GM21367 (cell line): ENCODE measurements around the gene DTNB.

Experiments
- ATAC-seq: cut with Tn5 transposase; IDR thresholded peaks from one replicate; pipeline ENCODE4 v1.9.1; 2021; ENCODE audit not compliant: unreplicated experiment

Gene DTNB

DNA sequence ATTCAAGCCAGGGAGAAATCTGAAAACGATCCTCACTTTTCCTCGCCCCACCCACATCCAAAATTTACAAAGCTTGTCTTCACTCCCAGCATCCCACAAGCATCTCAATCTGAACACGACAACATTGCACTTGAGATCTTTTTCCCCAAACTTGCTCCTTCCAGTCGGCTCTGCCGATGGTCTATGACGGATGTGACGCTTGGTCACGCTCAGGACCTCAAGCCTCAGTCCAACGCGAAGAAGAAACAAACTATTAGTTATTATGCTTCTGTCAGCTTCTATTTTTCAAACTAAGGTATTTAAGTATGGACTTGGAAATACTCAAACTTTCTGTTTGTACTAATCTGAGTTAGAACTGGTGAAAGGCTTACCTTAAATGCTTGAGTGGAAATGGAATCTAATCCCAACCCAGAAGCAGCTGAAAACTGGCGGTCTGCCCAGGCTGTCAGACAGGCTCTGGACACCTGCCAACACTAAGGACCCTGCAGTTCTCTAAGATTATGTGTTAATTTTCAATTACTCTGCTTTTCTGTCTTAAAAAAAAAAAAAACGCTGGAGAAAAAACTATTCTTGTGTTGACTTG lies 199.5 kb downstream of the DTNB start:
- no peak for ATAC-seq

DNA sequence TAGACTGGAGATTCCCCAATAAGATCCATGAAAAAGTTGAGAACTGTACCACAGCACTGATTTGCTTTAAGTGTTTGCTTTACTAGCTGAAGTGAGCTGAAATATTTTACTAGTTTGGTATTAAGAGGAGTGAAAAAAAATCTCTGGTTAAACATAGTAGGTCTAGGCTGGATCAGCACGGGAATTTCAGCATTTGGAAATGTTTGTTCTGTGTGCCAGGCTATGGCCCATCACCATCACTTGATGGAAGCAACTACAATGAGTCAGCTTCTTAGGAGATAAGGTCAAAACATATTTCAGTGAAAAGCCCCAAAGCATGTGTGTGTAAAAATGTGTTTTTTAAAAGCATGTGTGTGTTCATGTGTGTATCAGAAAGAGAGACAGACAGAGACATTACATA lies 200.2 kb downstream of the DTNB start:
- ATAC-seq, result no peak

DNA sequence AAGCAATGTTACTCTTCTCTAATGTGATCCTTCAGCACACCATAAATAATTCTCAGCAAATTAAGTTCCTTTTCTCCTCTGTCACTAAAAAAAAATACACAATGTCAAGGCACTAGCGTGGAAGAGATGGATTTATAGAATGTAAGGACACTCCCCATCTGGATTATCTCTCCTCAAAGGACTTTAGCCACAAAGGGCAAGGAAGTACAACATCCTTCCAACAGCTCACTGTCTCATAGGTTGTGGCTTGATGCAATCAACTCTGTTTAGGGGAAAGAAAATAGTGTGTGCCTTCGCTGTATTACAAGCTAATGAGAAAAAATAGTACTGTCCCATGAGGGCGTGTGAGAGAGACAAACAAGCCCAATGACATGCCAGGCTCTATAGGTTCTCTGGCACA lies 202.6 kb downstream of the DTNB start:
- ATAC-seq, result no peak

DNA sequence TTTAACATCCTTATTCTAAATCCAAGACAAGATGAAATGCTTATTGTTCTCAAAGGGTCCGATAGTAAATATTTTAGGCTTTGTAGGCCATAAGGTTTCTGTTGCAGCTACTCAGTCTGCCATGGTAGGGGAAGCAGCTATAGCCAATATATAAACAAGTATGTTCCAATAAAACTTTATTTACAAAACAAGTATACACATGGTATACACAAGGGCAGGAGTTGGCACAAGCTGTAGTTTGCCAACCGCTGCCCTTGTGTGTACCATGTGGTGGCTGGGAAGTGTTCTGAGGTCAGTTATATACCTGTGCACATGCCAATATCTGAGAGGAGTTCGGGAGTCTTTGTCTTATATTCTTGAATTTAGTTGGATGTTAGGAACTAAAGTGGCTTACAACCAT lies 205.6 kb downstream of the DTNB start:
- ATAC-seq, result no peak

DNA sequence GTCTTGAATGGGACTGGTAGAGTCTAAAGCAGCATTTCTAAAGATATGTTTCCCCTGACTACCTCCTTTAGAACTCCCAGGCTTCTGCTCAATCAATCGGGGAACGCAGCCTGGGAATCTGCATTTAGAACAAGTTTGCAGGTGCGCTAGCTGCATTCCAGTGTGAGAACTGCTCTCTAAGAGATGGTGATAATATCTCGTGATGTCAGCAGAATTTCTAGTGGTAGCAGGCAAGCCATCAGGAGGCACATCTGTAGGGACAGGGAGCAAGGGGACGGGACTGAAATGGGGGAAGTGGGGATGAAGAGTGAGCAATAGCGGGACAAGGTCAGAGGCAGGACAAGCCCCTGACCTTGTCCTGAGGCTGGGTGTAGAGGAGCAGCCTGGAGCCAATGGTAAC lies 211.4 kb downstream of the DTNB start:
- no peak for ATAC-seq

DNA sequence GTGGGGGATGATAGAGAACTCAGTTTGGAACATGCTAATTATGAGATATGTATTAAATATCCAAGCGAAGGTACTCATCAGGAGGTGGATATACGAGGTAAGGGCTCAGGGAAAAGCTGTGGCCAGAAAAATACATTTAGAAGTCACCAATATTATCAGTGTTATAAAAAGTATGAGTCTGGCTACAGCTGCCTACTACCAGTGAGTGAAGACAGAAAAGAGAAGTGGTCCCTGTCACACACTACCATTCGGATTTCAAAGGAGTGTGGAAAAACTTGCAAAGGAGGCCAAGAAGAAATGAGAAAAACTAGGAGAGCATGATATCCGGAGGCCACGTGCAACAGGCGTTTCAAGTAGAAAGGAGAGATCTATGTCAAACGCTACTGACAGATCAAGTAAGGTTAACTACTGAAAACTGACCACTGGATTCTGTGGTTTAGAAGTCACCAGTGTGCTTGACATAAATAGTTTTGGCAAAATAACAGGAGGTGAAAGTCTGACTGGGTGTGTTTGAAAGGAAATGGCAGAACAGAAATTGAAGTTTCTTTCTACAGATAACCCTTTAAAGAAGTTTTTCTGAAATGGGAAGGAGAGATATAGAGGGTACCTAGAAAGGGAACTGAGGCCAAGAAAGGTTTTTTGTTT lies 213.0 kb downstream of the DTNB start:
- no peak for ATAC-seq

DNA sequence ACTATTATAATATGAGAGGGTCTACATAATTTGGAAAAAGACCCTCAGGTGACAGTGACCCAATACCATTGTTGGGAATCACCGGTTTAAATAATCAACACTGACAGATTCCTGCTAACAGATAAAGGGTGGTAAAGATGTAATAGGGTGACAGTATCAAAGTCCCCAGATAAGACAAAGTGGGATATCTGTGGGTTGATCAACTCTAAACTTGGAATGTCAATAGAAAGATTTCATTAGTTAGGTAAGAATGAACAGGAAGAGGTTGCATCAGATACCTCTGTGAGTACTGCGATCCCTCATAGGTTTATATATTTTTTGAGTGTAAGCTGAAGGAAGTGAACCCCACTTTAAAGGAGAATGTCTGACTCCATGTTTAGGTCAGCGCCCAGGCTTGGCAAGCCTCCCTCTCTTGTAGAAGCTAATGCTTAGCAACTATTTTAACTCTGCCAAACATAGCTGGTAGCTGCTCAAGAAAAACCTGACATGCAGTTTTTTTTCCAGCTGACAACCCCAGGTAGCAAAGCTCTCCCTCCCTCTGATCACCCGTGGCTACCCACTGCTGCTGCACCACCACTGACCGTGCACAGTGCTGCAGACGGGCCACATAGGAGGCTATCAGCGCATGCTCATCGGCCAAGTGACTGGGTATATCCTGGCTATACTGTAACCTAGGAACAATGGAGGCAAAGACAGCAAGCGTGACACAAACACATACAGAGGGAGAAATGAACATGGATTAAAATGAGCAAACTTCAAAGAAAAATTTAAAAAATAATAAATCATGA lies 218.4 kb downstream of the DTNB start:
- no peak for ATAC-seq

DNA sequence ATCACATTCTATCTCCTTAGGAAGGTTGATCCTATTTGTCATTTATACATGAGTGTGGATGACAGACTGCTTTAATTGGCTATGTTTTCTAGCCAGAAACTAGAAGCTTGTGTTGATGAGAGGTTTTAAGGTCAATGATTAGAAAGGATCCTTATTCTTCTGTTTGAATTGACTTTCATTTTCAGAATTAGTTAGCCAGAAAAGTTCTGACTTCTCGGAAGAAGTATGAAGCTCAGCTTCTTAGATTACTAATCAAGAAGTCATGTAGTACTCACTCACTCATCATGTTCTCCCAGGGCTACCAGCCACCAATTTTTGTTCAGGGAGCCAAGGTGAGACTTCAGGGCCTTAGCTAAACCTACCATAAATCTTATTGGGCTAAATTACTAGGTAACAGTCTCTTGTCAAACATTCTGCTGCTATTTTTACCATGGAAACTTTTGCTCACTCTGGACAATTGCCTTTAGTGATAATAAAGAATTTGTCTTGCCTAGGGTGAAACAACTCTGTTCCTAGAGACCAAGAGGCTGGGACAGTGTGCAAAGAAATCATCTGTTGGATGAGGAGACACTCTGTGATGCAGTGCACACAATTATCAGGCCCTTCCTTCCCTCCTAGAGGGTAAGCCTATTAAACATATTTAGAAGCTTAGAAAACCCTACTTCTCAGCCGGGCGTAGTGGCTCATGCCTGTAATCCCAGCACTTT lies 220.0 kb downstream of the DTNB start:
- ATAC-seq, result peak; percentile 61

DNA sequence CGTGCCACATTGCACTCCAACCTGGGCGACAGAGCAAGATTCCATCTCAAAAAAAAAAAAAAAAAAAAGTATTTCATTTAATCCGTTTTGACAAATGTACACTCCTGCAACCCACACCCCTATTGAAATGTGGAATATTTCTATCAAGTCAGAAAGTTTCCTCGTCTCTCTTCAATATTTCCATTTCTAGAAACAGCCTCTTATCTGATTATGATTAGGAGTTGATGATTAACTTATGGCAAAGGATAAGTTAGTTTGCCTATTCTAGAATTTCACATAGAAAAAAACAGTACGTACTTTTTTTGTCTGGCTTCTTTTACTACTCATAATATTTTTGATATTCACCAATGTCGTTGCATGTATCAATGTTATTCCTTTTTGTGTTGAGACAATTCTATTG lies 224.6 kb downstream of the DTNB start:
- no peak for ATAC-seq

DNA sequence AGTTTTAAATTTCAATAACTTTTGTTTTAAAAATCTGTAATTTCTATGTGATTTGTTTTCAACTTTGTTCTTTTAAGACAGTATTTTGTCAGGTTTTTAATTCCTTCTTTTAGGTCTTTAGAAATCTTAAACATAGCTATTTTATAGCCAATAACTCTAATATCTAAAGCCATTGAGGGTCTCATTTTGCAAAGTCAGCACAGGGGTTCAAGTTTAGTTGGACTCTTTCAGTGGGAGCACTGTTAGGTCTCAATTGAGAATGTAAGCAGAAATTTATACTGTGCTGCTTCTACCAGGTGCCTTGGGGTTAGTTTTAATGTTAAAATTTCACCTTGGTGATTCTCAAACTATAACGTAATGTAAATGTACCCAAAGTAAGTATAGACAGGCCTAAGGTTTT lies 226.4 kb downstream of the DTNB start:
- no peak for ATAC-seq

DNA sequence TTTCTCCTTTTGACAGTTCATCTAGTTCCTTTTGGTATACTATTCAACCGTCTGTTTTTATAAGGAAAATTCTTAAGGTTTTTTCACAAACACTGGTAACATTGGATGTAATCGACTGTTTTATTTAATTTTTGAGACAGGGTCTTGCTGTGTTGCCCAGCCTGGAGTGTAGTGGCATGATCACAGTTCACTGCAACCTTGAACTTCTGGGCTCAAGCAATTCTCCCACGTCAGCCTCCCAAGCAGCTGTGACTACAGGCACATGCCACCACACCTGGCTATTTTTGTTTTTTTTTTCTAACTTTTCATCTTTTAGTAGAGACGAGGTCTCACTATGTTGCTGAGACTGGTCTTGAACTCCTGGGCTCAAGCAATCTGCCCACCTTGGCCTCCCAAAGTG lies 227.3 kb downstream of the DTNB start:
- ATAC-seq, result no peak

DNA sequence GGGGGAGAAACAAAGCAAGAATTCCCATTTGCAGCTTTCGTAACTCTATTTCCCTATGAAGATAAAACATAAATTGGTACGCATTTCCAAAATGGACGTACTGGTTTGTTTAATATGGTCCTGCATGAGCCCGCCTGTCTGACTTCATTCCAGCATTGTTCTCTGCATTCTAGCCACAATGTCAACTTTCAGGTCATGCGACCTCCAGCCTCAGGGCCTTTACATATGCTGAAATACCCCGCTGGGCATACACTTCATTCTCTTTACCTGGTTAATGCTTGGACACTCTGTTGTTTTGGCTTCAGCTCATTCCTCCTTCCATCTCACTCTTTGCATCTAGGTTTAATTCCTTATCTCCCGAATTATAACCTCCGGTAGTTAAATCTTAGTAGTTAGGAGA lies 227.9 kb downstream of the DTNB start:
- no peak for ATAC-seq

DNA sequence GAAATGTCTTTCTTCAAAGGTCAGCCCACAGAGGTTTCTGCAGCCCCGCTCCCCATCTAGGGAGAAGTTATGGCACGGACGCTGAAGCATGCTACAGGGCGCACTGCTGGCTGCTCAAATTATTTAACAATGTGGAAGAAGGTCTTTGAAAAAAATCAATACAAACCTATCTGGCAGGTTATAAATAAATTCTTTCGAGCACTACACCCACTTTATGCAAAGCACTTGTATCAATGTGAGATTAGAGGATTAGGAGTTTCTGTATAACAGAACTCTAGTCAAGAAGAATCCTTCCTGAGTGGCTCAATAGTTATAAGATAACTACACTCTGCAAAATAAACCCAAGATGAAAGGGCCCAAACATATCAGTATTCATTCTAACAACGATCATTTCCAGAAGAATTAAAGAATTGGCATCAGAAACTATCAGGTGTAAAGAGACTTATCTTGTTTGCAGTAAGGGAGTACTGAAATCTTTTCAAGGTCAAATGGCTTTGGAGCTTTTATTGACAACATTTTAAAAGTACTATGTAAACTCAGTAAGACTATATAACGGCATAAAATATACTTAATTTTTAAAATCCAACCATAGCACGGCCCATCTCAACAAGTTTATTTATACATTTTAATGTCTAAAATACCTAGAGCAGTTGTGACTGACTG lies 228.6 kb downstream of the DTNB start:
- no peak for ATAC-seq

DNA sequence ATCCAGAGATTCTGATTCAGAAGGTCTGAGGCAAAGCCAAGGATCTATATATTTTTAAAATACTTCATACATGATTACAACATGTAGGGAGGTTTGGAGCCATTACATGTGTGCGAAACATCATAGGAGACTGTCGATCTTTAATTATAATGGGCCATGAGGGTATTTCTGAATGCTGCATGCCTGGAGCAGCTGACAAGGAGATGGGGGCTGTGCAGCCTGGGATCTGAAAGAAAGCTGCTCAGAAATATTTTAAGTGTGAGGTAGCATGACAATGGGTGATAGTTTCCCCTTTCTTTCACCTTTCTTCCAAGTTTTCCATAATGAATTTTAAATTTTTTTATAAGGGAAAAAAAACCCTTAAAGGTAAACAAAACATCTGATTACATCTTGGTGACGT lies 229.6 kb downstream of the DTNB start:
- ATAC-seq, result no peak

DNA sequence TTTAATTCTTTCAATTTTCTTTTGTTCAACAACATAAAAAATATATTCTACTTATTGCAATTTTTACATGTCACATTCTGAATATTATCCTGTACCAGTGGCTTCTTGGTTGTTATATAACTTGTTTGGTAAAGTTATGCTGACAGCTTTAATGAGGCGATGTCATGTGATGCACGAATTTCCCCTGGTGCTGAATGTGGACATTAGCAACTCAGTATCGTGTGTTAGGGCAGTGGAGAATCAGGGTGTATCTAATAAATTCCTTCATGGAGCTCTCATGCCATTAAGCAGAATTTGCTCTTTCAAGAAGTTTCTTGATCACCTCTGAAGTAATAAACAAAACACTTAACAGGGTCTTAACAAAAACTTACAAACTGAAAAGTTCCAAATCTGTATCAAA lies 232.0 kb downstream of the DTNB start:
- ATAC-seq, result no peak

DNA sequence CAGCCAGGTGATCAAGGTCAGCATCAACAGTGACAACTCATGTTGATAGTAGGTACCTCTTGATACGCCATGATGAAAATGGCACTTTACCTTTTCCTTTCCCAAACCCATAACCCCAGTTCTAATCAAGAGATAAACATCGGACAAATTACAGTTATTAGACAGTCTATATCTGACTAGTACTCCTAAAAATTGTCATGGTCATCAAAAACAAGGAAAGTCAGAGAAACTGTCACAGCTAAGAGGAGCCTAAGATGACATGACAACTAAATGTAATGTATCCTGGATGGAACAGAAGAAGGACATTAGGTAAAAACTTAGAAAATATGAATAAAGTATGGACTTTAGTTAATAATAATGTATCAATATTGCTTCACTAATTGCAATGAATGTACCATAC lies 234.6 kb downstream of the DTNB start:
- no peak for ATAC-seq

DNA sequence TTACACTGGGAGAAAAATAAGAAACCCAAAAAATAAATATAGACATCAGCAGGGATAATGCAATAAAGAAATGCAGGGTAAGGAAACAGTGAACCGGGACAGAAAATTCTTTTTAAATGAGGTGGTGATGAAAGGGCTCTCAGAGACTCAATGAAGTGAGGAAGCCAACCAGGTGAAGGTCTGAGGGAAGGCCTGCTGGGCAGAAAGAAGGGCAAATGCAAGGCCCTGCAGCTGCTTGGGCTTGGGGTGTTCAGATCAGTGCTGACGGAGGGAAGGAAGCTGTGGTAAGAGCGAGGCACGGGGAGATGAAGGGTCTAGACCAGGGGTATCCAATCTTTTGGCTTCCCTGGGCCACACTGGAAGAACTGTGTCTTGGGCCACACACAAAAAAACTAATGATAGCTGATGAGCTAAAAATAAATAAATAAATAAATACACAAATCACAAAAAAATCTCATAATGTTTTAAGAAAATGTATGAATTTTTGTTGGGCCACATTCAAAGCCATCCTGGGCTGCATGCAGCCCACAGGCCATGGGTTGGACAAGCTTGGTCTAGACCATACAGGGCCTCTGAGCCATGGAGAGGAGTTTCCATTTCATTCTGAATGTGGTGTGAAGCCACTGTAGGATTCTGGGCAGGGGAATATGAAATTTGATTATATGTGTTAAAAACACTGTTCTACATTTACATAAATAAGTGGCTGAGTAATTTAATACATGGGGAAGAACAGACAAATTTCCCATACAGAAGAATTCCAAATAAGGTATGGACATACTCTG lies 235.3 kb downstream of the DTNB start:
- no peak for ATAC-seq

DNA sequence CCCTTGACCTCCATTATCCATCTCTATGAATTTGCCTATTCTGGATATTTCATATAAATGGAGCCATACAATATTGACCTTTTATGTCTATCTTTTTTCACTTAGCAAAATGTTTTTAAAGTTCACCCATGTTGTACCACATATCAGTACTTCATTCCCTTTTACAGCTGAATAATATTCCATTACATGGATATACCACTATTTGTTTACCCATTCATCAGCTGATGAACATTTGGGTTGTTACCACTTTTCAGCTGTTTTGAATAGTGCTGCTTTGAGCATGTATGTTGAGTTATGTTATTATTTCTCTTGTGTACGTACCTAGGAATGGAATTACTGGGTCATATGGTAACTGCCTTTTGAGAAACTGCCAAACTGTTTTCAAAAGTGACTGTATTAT lies 238.0 kb downstream of the DTNB start:
- no peak for ATAC-seq

DNA sequence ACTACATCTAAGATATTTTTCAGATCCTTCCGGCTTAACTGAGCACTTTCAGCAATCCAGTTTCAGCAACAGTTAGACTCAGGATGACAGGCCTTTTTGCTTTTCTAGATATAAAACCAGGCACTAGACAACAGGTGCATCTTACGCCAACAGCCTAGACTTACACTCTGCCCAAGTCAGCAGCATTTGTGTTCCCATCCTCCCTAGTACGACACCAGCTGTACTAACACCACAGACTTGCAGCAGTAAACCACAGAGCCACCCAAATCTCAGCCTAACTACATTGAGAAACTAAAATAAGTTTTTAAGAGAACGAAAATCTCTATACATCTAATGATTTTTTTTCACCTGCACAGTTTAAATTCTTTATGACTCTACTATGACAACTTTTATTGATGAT lies 241.8 kb downstream of the DTNB start:
- no peak for ATAC-seq

DNA sequence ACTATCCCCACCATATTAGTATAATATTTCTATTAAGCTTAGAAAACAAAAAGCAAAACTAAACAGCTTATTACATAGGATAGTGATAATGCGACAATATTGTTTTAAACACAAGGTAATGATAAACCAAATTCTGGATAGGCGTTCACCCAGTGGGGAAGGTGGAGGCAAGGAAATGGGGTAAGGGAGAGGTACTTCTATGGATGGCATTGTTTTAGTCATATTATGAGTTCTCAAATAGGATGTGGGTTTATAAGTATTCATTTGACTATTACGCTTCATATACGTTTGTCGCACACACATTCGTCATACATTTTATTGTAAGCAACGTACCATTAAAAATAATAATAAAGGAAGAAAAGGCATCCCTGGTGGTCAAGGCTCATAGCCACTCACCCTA lies 242.8 kb downstream of the DTNB start:
- ATAC-seq, result no peak

DNA sequence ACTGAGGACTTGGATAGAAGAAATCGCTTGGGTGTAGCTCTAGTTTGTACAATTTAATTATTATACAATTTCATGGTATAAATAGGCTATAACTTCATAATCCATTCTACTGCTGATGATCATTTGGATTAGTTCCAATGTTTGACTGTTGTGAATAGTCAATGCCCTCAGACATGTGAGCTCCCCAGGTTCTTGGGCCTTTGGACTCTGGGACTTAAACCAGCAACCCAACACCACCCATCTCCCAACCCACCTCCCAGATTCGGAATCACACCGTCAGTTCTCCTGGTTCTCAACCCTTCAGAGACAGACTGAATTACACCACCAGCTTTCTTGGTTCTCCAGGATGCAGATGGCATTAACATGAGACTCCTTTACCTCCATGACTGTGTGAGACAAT lies 247.1 kb downstream of the DTNB start:
- ATAC-seq, result no peak
